SK-N-MC (cell line): ENCODE results near the gene SKP1.

Experiments
- EZH2 ChIP-seq: fragments of 200-600 bp; sonication (generic); IDR thresholded peaks from one replicate; pipeline ENCODE4 v1.6.1; 2017; ENCODE audit warnings: antibody characterized with exemption
- FOXP2 ChIP-seq: optimal IDR thresholded peaks from 2 replicates; pipeline ENCODE3; 2011; ENCODE audit warnings: mild to moderate bottlenecking, moderate library complexity; ENCODE audit not compliant: insufficient read depth; ENCODE audit errors: extremely low read length, control extremely low read depth
- POLR2AphosphoS5 ChIP-seq: IDR thresholded peaks from 2 replicates; pipeline ENCODE4 v1.6.1; 2012; ENCODE audit warnings: mild to moderate bottlenecking, low read depth, low read length, borderline replicate concordance

GRCh38 chr5:134127376-134127861 is 49.3 kb downstream of the SKP1 start:
- TF ChIP-seq POLR2AphosphoS5 (no peak), EZH2 (no peak), FOXP2 (no peak)
